Fibroblast of mammary gland (primary cell): Measurements from ENCODE around the gene RDH11.
"Not testable (repeated sequence)": the region's sequence is repeated elsewhere in the genome, so short reads cannot be mapped to it uniquely, and the experiment has no call there.

Experiments used
- DNase-seq: peaks from one replicate; pipeline ENCODE4 v3.0.0-alpha.2; 2010; ENCODE audit warnings: low read depth
- H3K4me3 ChIP-seq: 2 replicates; pipeline ENCODE4 v1.5.1; 2011; ENCODE audit warnings: low read depth, mild to moderate bottlenecking, low read length, moderate library complexity; ENCODE audit not compliant: control insufficient read depth
- TF ChIP-seq, protein P1 (sequence below): conservative IDR thresholded peaks from 2 replicates; pipeline ENCODE4 v1.5.1; 2011; ENCODE audit warnings: low read depth, low read length, inconsistent platforms; ENCODE audit not compliant: control insufficient read depth, insufficient read depth

Gene RDH11

GRCh38 chr14:67719866-67720265, 24.3 kb upstream of the RDH11 start:
- TF ChIP-seq, protein P1, sequence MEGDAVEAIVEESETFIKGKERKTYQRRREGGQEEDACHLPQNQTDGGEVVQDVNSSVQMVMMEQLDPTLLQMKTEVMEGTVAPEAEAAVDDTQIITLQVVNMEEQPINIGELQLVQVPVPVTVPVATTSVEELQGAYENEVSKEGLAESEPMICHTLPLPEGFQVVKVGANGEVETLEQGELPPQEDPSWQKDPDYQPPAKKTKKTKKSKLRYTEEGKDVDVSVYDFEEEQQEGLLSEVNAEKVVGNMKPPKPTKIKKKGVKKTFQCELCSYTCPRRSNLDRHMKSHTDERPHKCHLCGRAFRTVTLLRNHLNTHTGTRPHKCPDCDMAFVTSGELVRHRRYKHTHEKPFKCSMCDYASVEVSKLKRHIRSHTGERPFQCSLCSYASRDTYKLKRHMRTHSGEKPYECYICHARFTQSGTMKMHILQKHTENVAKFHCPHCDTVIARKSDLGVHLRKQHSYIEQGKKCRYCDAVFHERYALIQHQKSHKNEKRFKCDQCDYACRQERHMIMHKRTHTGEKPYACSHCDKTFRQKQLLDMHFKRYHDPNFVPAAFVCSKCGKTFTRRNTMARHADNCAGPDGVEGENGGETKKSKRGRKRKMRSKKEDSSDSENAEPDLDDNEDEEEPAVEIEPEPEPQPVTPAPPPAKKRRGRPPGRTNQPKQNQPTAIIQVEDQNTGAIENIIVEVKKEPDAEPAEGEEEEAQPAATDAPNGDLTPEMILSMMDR: no peak
- DNase-seq: no peak
- no peak overlapping the region for H3K4me3 ChIP-seq

DNA sequence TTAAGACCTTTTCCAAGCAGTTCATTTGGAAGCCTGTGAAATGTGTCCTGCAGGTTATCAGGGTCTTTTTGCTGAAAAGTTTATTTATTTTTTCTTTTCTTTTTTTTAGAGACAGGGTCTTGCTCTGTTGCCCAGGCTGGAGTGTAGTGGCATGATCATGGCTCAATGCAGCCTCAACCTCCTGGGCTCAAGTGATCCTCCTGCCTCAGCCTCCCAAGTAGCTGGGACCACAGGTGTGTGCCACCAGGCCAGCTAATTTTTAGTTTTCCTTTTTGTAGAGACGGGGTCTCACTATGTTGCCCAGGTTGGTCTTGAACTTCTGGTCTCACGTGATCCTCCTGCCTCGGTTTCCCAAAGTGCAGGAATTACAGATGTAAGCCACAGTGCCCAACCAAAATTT, 23.8 kb upstream of the RDH11 start:
- DNase-seq, H3K4me3 ChIP-seq: not testable (repeated sequence)

DNA sequence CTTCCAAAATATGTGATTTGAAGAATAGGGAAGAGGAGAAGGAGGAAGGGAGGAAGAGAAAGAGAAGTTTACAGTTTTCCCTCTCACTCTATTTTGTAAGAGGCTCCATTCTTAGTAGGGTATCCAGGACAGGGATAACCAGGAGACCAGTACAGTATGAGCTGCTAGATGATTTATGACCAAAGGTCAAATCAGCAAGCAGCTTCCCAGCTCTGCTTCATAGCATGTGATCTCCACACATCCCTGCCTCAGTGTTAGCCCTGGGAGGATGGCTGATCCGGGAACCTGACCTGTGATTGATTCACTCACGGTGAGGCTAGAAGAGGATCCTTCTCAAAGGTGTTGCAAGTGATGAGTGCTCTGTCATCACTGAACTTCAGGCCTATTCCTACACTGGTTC, 22.7 kb upstream of the RDH11 start:
- TF ChIP-seq, protein P1: no peak
- no peak overlapping the region for H3K4me3 ChIP-seq
- DNase-seq: no peak

DNA sequence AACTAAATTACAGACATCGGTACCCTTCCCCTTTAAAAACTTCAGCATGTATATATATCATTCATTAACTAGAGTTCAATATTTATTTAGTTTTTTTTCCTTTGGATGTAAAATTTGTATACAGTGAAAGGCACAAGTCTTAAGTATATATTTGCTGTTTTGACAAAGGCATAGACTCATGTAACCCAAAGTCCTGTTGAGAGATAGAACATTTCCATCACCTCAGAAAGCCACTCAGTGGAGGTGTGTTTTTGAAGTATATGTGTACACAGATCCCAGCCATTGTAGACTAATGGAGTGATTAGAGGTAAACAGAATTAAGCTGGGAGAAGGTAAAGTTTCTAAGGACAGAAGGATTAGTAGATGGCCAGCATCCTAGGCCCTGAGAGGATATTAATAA, 21.5 kb upstream of the RDH11 start:
- H3K4me3 ChIP-seq: no peak overlapping the region
- TF ChIP-seq, protein P1: no peak

DNA sequence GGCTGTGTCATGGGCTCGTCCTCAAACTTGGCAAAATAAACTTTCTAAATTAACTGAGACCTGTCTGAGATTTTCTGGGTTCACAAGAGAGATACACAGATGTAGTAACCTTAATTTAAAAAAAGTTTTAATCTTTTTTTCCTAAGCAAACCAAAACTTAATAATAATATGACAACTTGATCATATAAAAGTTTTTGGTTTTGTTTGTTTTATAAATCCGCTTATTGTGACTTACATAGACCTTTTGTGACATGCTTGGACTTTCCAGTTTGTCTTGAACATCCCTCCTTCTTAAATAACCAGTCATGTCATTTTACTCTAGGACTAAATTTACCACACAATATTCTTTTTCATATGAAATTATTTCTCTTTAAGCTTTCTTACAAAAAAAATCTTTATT, 14.6 kb upstream of the RDH11 start:
- DNase-seq: peak; percentile 23
- TF ChIP-seq, protein P1: no peak
- H3K4me3 ChIP-seq: no peak overlapping the region

More for the DNA sequence above, 21.5 kb upstream of the RDH11 start:
- no peak for DNase-seq

DNA sequence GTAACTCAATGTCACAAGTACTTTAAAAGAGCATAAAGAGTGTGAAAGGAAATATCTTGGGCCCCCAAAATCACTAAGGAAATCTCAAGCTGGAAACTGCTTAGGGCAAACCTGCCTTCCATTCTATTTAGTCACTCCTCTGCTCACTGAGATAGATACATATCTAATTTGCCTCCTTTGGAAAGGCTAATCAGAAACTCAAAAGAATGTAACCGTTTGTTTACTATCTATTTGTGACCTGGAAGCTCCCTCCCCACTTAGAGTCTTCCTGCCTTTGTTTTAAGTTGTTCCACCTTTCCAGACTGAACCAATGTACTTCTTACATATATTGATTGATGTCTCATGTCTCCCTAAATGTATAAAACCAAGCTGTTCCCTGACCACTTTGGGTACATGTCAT, 14.2 kb upstream of the RDH11 start:
- not testable (repeated sequence) for DNase-seq, H3K4me3 ChIP-seq

DNA sequence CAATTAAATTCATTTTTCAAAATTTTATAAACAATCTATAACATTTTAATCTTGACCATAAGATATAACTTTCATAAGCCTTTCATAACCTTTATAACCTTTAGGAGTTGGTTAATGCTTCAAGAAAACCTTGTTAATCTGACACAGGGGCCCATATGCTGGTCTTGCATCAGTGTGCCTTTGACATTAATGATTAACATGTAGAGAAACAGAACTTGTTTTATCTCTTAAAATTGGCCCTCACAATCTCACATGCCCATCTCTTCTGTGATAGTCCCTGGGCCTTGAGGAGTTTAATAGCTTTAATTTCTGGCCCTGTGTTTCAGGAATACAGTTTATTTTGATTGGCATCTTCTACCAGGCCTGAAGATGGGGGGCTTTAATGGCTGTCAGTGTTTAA, 13.8 kb upstream of the RDH11 start:
- not testable (repeated sequence) for H3K4me3 ChIP-seq, DNase-seq

DNA sequence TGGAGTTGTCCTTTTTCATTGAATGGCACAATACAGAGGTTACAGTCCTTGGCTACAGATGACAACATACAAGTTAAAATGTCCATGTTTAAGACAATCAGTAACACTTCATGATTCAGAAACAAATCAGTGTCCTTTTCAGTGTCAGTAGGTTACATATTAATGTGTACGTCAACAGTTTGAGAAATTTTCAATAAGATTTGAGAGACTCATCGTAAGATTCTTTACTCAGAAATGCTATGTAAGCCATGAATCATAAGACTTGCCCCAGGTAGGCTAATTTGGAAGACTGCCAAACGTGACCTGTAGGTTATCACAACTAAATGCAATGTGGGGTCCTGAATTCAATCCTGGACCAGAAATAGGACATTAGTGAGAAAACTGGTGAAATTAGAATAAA, 9.6 kb upstream of the RDH11 start:
- no peak for DNase-seq
- H3K4me3 ChIP-seq: no peak overlapping the region

More for the DNA sequence above, 9.6 kb upstream of the RDH11 start:
- TF ChIP-seq, protein P1: no peak
